Measurements from ENCODE around the gene ZNF816.

Gene ZNF816

GRCh38 chr19:53007200-53007599 is 44.5 kb upstream of the ZNF816 start:
- TF ChIP-seq L3MBTL2 (conservative IDR thresholded peaks at IDR 0.05) (no peak), FOXA1 (IDR thresholded peaks at IDR 0.05) (no peak), ELF4 (IDR thresholded peaks at IDR 0.05) (no peak), ZNF384 (IDR thresholded peaks at IDR 0.05) (no peak), NFRKB (IDR thresholded peaks at IDR 0.05) (no peak), PKNOX1 (IDR thresholded peaks at IDR 0.05) (no peak), ARNT (IDR thresholded peaks at IDR 0.05) (no peak)
- CTCF ChIA-PET: no interaction called here
- POLR2A ChIA-PET: no interaction called here
- no peak for DNase-seq (ENCODE audit: extremely low spot score)

GRCh38 chr19:53004242-53004641 is 41.6 kb upstream of the ZNF816 start:
- ChIA-PET CTCF (no interaction called here), POLR2A (no interaction called here)
- DNase-seq (ENCODE audit: extremely low spot score): no peak
- TF ChIP-seq ZNF384 (IDR thresholded peaks at IDR 0.05) (no peak), FOXK2 (IDR thresholded peaks at IDR 0.05) (no peak), NFRKB (IDR thresholded peaks at IDR 0.05) (no peak), FOXA1 (IDR thresholded peaks at IDR 0.05) (no peak), ARNT (IDR thresholded peaks at IDR 0.05) (no peak), CTBP1 (IDR thresholded peaks at IDR 0.05; ENCODE audit: borderline replicate concordance) (no peak), FOXM1 (IDR thresholded peaks at IDR 0.05; ENCODE audit: borderline replicate concordance) (no peak), L3MBTL2 (conservative IDR thresholded peaks at IDR 0.05) (no peak)

GRCh38 chr19:53002479-53002878 is 39.8 kb upstream of the ZNF816 start:
- CTCF ChIA-PET: no interaction called here
- TF ChIP-seq SUZ12 (IDR thresholded peaks at IDR 0.05) (no peak), FOXA1 (IDR thresholded peaks at IDR 0.05) (no peak)
- no peak for DNase-seq (ENCODE audit: extremely low spot score)
- POLR2A ChIA-PET: no interaction called here

GRCh38 chr19:52997975-52998374 is 35.3 kb upstream of the ZNF816 start:
- no peak for DNase-seq (ENCODE audit: extremely low spot score)
- TF ChIP-seq FOXK2 (IDR thresholded peaks at IDR 0.05) (no peak), PKNOX1 (IDR thresholded peaks at IDR 0.05) (no peak), ARNT (IDR thresholded peaks at IDR 0.05) (no peak), CTBP1 (IDR thresholded peaks at IDR 0.05; ENCODE audit: borderline replicate concordance) (no peak), L3MBTL2 (conservative IDR thresholded peaks at IDR 0.05) (no peak), ZNF384 (IDR thresholded peaks at IDR 0.05) (no peak), TARDBP (IDR thresholded peaks at IDR 0.05) (no peak), FOXM1 (IDR thresholded peaks at IDR 0.05; ENCODE audit: borderline replicate concordance) (no peak), BHLHE40 (IDR thresholded peaks at IDR 0.05; ENCODE audit: borderline replicate concordance) (no peak), HDGF (IDR thresholded peaks at IDR 0.05; ENCODE audit: borderline replicate concordance) (no peak), ELF4 (IDR thresholded peaks at IDR 0.05) (no peak), SP1 (IDR thresholded peaks at IDR 0.05) (no peak)
- ChIA-PET POLR2A (no interaction called here), CTCF (no interaction called here)

- ChIA-PET POLR2A (no interaction called here), CTCF (no interaction called here)
- no peak for TF ChIP-seq ELF4 (IDR thresholded peaks at IDR 0.05)
- no peak for TF ChIP-seq L3MBTL2 (conservative IDR thresholded peaks at IDR 0.05)
- no peak for TF ChIP-seq NFRKB (IDR thresholded peaks at IDR 0.05)
- no peak for DNase-seq (ENCODE audit: extremely low spot score)
These were observed 33.0 kb upstream of the ZNF816 start for GRCh38 chr19:52995711-52996110.

- POLR2A ChIA-PET: no interaction called here
- TF ChIP-seq BHLHE40 (IDR thresholded peaks at IDR 0.05; ENCODE audit: borderline replicate concordance): no peak
- TF ChIP-seq NFRKB (IDR thresholded peaks at IDR 0.05): no peak
- TF ChIP-seq ARNT (IDR thresholded peaks at IDR 0.05): no peak
- TF ChIP-seq PKNOX1 (IDR thresholded peaks at IDR 0.05): no peak
- TF ChIP-seq SUZ12 (IDR thresholded peaks at IDR 0.05): no peak
- no peak for TF ChIP-seq SP1 (IDR thresholded peaks at IDR 0.05)
- no peak for TF ChIP-seq LEF1 (IDR thresholded peaks at IDR 0.05; ENCODE audit: borderline replicate concordance)
- no peak for TF ChIP-seq CTBP1 (IDR thresholded peaks at IDR 0.05; ENCODE audit: borderline replicate concordance)
- CTCF ChIA-PET: no interaction called here
- no peak for DNase-seq (ENCODE audit: extremely low spot score)
These were observed 30.9 kb upstream of the ZNF816 start for GRCh38 chr19:52993342-52994178.

- ChIA-PET POLR2A (no interaction called here), CTCF (no interaction called here)
- no peak for TF ChIP-seq LEF1 (IDR thresholded peaks at IDR 0.05; ENCODE audit: borderline replicate concordance)
- TF ChIP-seq SUZ12 (IDR thresholded peaks at IDR 0.05): no peak
- TF ChIP-seq ELF4 (IDR thresholded peaks at IDR 0.05): no peak
- no peak for TF ChIP-seq FOXA1 (IDR thresholded peaks at IDR 0.05)
- no peak for TF ChIP-seq FOXK2 (IDR thresholded peaks at IDR 0.05)
- TF ChIP-seq CTBP1 (IDR thresholded peaks at IDR 0.05; ENCODE audit: borderline replicate concordance): no peak
- no peak for TF ChIP-seq ARNT (IDR thresholded peaks at IDR 0.05)
- no peak for DNase-seq (ENCODE audit: extremely low spot score)
These were observed 29.7 kb upstream of the ZNF816 start for GRCh38 chr19:52992109-52993004.
